Suprapubic skin (tissue), 4 donors: Measurements from ENCODE around the gene RTCB. TPM values are rescaled to one million over a fixed set of nuclear protein-coding genes. Genes with fewer than 3 reads are reported as not detected.

ENCODE experiments used
- DNase-seq, 2 donors: peaks; one replicate each; pipeline ENCODE4 v3.0.0-alpha.2; 2019; ENCODE audit warnings: low spot score in 2 of 2
- H3K27ac ChIP-seq: fragments of 200-600 bp; sonication (generic); one replicate; pipeline ENCODE4 v1.5.1; 2019
- H3K27me3 ChIP-seq: fragments of 200-600 bp; sonication (generic); one replicate; pipeline ENCODE4 v1.5.1; 2019
- H3K36me3 ChIP-seq: fragments of 200-600 bp; sonication (generic); one replicate; pipeline ENCODE4 v1.5.1; 2019
- H3K4me1 ChIP-seq: fragments of 200-600 bp; sonication (generic); one replicate; pipeline ENCODE4 v1.5.1; 2019
- H3K4me3 ChIP-seq: fragments of 200-600 bp; sonication (generic); one replicate; pipeline ENCODE4 v1.5.1; 2019; ENCODE audit warnings: mild to moderate bottlenecking
- H3K9me3 ChIP-seq: fragments of 200-600 bp; sonication (generic); one replicate; pipeline ENCODE4 v1.5.1; 2019
- EP300 ChIP-seq: sonication (generic); formaldehyde crosslinking; IDR thresholded peaks from one replicate; pipeline ENCODE4 v1.6.1; 2017; ENCODE audit warnings: antibody characterized with exemption
- POLR2A ChIP-seq, 2 donors: fragments of 450-650 bp; IDR thresholded peaks; one replicate each; pipeline ENCODE4 v1.6.1; 2017; ENCODE audit warnings: antibody characterized with exemption in 2 of 2, mild to moderate bottlenecking in 2 of 2, moderate library complexity in 2 of 2
- POLR2AphosphoS5 ChIP-seq, 3 donors: sonication (generic); formaldehyde crosslinking; IDR thresholded peaks; one replicate each; pipeline ENCODE4 v1.6.1; 2017; ENCODE audit warnings: antibody characterized with exemption in 3 of 3
- WGBS: methylation state at CpG from one replicate; pipeline ENCODE4 v1.1.5; 2018; 5-methylcytosine and 5-hydroxymethylcytosine counted together
- total RNA-seq, 4 donors: library from RNA; depleted of rRNA; stranded (reverse); fragments of >200 nt; gene quantifications; one replicate each; pipeline ENCODE4 v1.1.0, GENCODE V29; 2016
- TF ChIP-seq, protein P1 (sequence below), 2 donors: fragments of 200-600 bp in 1 of 2; fragments of 450-650 bp in 1 of 2; sonication (generic) in 1 of 2; IDR thresholded peaks; one replicate each; pipeline ENCODE4 v1.5.1; 2016 to 2019; ENCODE audit warnings: antibody characterized with exemption in 2 of 2, mild to moderate bottlenecking in 1 of 2, moderate library complexity in 1 of 2

RTCB gene
- total RNA-seq, 4 donors from 2014 or later = 75.1 to 117 (median 97.2) TPM

- H3K4me3 ChIP-seq = no peak overlapping the region
- H3K27me3 ChIP-seq = peaks cover 24% of the 10 kb centered on the region
- H3K9me3 ChIP-seq = no peaks in the 10 kb centered on the region
Measured at GRCh38 chr22:32341122-32341740, 70.8 kb downstream of the RTCB start.

DNA sequence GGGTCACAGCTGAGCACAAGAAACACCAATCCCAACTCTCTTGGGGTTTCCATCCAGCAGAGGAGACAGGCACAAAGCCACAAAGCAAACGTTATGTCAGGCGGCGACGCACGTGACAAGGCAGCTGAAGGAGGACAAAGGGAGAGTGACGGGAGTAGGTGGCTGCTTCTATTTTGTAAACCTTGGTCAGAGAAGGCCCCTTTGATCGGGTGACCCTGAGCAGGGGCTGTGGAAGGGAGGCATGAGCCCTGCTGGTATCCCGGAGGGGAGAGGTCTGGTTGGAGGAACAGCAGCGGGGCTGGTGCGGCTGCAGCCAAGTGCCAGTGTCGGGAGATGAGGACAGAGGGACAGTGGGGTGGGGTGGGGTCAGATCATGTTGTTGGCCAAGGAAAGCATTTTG, 71.6 kb downstream of the RTCB start:
- Histone ChIP-seq H3K4me3 (no peak overlapping the region), H3K4me1 (peaks cover 9% of the 10 kb centered on the region), H3K36me3 (no peaks in the 10 kb centered on the region), H3K27me3 (peaks cover 24% of the 10 kb centered on the region), H3K27ac (no peak overlapping the region), H3K9me3 (no peaks in the 10 kb centered on the region)
- no peak for TF ChIP-seq POLR2A (IDR thresholded peaks at IDR 0.05)
- no peak for TF ChIP-seq POLR2AphosphoS5 (IDR thresholded peaks at IDR 0.05)
- TF ChIP-seq EP300 = no peak
- TF ChIP-seq, protein P1, sequence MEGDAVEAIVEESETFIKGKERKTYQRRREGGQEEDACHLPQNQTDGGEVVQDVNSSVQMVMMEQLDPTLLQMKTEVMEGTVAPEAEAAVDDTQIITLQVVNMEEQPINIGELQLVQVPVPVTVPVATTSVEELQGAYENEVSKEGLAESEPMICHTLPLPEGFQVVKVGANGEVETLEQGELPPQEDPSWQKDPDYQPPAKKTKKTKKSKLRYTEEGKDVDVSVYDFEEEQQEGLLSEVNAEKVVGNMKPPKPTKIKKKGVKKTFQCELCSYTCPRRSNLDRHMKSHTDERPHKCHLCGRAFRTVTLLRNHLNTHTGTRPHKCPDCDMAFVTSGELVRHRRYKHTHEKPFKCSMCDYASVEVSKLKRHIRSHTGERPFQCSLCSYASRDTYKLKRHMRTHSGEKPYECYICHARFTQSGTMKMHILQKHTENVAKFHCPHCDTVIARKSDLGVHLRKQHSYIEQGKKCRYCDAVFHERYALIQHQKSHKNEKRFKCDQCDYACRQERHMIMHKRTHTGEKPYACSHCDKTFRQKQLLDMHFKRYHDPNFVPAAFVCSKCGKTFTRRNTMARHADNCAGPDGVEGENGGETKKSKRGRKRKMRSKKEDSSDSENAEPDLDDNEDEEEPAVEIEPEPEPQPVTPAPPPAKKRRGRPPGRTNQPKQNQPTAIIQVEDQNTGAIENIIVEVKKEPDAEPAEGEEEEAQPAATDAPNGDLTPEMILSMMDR (IDR thresholded peaks at IDR 0.05) = no peak
- WGBS = 84% methylated on average over 10 of the region's 11 CpGs
- no peak for DNase-seq

More at GRCh38 chr22:32341122-32341740, 70.8 kb downstream of the RTCB start:
- no peak for DNase-seq
- no peak for TF ChIP-seq POLR2A (IDR thresholded peaks at IDR 0.05)
- TF ChIP-seq EP300 = no peak
- TF ChIP-seq, protein P1 (IDR thresholded peaks at IDR 0.05) = no peak
- TF ChIP-seq POLR2AphosphoS5 (IDR thresholded peaks at IDR 0.05) = no peak
- Histone ChIP-seq H3K27ac (no peak overlapping the region), H3K36me3 (no peaks in the 10 kb centered on the region), H3K4me1 (peaks cover 9% of the 10 kb centered on the region)
- 82% methylated on average over 13 of the region's 13 CpGs for WGBS

DNA sequence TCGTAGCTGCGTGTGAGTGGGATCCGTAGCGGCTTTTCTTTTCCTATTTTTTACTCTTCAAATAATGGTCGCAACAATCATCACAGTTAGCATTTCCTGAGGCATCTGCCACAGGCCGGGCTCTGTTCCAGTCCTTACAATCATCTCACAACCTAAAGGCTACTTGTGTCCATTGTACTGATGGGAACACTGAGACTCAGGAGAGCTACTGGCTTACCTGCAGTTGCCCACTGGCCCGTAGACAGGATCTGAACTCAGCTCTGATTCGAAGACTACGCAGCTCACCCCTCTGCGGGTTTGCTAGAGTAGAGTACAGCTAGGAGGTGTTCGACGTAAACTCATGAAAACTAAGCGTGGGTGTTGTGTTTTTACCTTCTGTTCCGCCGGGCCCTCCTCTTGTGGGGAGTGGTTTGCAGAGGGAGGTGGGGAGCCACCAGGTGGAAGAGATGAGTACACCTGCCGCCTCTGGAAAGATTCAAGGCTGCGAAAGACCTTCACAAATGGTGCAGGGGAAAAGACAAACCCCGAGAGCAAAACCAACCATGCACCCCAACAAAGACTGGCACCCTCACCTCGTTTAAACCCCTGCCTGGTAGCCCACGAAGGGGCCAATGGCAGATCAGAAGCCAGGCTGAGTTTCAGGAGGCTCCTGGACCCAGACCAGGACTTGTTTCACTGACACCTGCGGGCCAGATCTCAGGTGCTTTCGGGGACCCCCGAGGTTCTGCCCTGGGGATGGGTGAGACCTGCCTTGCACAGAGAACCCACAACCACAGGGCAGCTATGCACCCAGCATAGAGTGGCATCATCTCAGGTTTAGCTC, 72.6 kb downstream of the RTCB start:
- H3K9me3 ChIP-seq = no peaks in the 10 kb centered on the region
- H3K27ac ChIP-seq = no peak overlapping the region
- 88% methylated on average over 18 of the region's 23 CpGs for WGBS
- H3K27me3 ChIP-seq = peaks cover 24% of the 10 kb centered on the region
- no peaks in the 10 kb centered on the region for H3K36me3 ChIP-seq
- H3K4me3 ChIP-seq = no peak overlapping the region
- peaks cover 9% of the 10 kb centered on the region for H3K4me1 ChIP-seq
- TF ChIP-seq EP300 (no peak), POLR2AphosphoS5 (IDR thresholded peaks at IDR 0.05) (no peak), POLR2A (IDR thresholded peaks at IDR 0.05) (no peak)
- DNase-seq = no peak

- H3K4me3 ChIP-seq = no peak overlapping the region
- WGBS = 82% methylated on average over 10 of the region's 10 CpGs
- H3K27me3 ChIP-seq = peaks cover 24% of the 10 kb centered on the region
- H3K36me3 ChIP-seq = no peaks in the 10 kb centered on the region
- H3K27ac ChIP-seq = no peak overlapping the region
- peaks cover 9% of the 10 kb centered on the region for H3K4me1 ChIP-seq
- no peak for DNase-seq
- H3K9me3 ChIP-seq = no peaks in the 10 kb centered on the region
- no peak for TF ChIP-seq POLR2AphosphoS5 (IDR thresholded peaks at IDR 0.05)
- TF ChIP-seq EP300 = no peak
- TF ChIP-seq, protein P1 (IDR thresholded peaks at IDR 0.05) = no peak
- no peak for TF ChIP-seq POLR2A (IDR thresholded peaks at IDR 0.05)
Measured at GRCh38 chr22:32338757-32339156, 73.3 kb downstream of the RTCB start.

Other genes with a start within 250 kb of the RTCB start
- not detected for gene RFPL2, start 207.2 kb downstream of the RTCB start, total RNA-seq
- under 1 TPM in 1 of 4 donors, not detected in 3; 0.38 TPM for gene SLC5A4, start 156.9 kb downstream of the RTCB start, total RNA-seq
- not detected for gene RFPL3, start 54.4 kb downstream of the RTCB start, total RNA-seq
- 100 to 1,000 TPM in 2 of 4 donors, 10 to 100 TPM in 2; 76.6 to 126 (median 102) TPM for gene BPIFC, start 52.2 kb upstream of the RTCB start, total RNA-seq
- 10 to 100 TPM; 59.8 to 87.9 (median 81.8) TPM for gene FBXO7, start 62.6 kb upstream of the RTCB start, total RNA-seq